Measurements from ENCODE around the gene GABRD.

The GABRD gene

DNA sequence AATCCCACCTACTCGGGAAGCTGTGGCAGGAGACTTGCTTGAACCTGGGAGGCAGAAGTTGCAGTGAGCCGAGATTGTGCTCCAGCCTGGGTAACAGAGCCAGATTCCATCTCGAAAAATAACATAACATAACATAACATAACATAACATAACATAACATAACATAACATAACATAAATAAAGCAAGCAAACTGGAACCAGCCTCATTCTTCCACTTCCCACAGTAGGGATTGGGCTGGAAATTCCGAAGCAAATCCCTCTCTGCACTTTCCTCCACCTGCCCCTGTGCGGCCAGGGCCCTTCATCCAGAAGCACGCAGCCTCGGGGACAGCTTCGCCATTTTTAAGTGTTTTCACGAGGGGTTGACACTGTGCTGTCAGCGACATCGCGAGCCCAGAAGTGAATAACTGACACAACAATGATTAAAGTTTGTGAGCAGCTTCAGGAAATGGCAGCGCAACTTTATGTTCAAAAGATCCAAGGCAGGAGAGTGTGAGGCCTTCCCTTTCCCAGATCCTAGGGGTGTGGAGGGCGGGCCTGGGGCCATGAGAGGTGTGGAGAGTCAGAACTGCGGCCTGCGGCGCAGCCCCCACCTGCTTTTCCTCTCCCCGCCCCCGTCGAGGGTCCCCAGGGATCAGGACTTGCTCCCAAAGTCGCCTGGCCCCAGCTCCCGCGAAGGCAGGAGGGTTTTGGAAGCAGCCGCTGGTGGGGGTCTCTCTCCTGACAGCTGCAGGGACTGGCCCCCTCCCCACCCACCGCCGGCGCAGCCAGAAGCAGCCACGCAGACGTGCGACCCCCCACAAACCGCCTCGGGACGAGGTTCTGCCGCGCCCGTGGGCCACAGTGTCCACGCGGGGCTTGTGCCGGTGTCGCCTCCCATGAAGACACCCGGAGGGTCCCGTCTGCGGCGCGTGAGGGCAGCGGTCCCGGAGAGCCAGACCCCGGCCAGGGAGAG, 651 bp upstream of the GABRD start:
- no peak for DNase-seq (ENCODE audit: low spot score)

- DNase-seq (ENCODE audit: low spot score): no peak
These were observed 595 bp downstream of the GABRD start for GRCh38 chr1:2019571-2020309.

GRCh38 chr1:2020310-2020655, 1.1 kb downstream of the GABRD start:
- no peak for DNase-seq (ENCODE audit: low spot score)

- no peak for DNase-seq (ENCODE audit: low spot score)
These were observed 2.4 kb downstream of the GABRD start for GRCh38 chr1:2021550-2021949.

GRCh38 chr1:2022063-2022770, 3.1 kb downstream of the GABRD start:
- no peak for DNase-seq (ENCODE audit: low spot score)

DNA sequence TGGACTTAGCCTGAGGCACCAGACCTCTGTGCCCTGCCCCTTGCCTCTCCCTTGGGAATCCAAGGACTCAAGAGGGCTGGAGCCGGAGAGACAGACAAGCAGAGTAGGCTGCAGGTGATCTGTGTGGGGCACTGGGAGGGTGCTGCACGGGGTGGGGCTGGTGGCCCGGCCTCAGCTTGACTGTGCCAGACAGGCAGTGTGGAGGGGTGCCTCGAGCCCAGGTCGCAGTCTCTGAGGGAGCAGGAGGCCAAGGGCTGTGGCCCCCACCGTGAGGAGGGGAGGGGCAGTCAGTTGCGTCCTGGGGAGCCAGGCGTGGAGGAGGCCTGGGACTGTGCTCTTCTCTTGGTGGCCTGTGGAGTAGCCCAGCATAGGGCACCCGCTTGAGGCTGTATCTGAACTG, 4.0 kb downstream of the GABRD start:
- DNase-seq (ENCODE audit: low spot score): no peak

GRCh38 chr1:2024451-2024850, 5.3 kb downstream of the GABRD start:
- DNase-seq (ENCODE audit: low spot score): no peak

- no peak for DNase-seq (ENCODE audit: low spot score)
These were observed 5.7 kb downstream of the GABRD start for GRCh38 chr1:2024887-2025286.

GRCh38 chr1:2025491-2025981, 6.4 kb downstream of the GABRD start:
- peak; percentile 36 for DNase-seq (ENCODE audit: low spot score)

GRCh38 chr1:2027961-2028583, 8.9 kb downstream of the GABRD start:
- DNase-seq (ENCODE audit: low spot score): no peak

DNA sequence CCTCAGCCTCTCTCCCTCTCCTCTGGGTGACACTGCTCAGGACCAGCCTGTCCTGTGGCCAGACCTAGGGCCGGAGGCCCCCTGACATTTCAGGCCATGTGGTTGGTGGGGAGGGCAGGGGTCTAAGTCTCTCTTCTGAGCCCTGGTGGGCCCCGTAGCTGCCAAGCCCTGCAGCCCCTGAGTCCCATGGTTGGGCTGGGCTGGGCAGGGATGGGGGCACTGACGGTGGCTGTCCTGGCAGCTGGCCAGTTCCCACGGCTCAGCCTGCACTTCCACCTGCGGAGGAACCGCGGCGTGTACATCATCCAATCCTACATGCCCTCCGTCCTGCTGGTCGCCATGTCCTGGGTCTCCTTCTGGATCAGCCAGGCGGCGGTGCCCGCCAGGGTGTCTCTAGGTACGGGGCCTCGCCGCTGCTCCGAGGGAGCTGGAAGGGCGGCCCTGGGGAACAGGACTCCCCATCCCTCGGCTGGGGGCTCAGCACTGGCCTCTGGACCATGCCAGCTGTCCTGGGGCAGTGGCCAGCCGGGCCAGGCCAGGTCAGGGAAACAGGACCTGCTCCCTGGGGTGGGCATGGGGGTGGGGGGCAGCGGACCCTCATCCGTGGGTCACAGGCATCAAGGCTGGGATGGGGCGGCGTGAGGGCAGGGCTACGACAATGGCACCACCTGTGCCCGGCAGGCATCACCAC, 9.9 kb downstream of the GABRD start:
- DNase-seq (ENCODE audit: low spot score): no peak

DNA sequence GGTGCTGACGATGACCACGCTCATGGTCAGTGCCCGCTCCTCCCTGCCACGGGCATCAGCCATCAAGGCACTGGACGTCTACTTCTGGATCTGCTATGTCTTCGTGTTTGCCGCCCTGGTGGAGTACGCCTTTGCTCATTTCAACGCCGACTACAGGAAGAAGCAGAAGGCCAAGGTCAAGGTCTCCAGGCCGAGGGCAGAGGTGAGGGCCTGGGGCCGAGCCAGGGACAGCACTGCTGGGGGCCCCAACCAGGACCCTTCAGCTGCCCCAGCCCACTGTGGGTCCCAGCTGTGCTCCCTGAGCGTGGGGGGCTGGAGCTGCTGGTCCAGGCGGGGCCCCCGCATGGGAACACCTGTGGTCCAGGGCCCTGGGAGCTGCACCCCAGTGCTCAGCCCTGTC, 10.4 kb downstream of the GABRD start:
- DNase-seq (ENCODE audit: low spot score): no peak

DNA sequence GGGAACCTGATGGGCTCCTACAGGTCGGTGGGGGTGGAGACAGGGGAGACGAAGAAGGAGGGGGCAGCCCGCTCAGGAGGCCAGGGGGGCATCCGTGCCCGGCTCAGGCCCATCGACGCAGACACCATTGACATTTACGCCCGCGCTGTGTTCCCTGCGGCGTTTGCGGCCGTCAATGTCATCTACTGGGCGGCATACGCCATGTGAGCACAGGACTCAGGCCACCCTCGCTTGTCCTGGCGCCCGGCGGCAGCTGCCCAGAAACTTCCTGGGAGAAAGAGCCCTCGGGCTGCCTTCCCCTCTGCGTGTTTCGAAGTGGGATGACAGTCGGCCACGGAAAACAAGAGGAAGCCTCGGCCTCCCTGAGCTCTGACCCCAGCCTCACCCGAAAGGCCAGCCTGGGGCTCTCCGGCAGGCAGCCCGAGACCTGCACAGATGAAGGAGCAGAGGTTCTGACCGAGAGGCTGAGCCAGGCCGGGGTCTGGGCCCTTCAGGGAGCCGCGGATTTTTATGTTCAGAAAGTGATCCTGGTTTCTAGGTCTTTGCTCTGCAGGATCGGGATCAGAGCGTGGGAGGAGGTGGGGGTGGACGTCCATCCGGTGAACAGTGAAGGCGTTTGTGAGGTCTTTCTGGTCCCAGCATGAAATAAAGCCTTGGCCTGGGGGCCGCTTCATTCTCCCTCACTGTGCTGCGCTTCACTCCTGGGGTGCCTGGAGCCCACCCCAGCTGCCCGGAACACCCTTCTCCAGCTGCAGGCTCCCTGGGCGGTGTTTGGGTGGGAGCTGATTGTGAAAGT, 11.1 kb downstream of the GABRD start:
- DNase-seq (ENCODE audit: low spot score): no peak

DNA sequence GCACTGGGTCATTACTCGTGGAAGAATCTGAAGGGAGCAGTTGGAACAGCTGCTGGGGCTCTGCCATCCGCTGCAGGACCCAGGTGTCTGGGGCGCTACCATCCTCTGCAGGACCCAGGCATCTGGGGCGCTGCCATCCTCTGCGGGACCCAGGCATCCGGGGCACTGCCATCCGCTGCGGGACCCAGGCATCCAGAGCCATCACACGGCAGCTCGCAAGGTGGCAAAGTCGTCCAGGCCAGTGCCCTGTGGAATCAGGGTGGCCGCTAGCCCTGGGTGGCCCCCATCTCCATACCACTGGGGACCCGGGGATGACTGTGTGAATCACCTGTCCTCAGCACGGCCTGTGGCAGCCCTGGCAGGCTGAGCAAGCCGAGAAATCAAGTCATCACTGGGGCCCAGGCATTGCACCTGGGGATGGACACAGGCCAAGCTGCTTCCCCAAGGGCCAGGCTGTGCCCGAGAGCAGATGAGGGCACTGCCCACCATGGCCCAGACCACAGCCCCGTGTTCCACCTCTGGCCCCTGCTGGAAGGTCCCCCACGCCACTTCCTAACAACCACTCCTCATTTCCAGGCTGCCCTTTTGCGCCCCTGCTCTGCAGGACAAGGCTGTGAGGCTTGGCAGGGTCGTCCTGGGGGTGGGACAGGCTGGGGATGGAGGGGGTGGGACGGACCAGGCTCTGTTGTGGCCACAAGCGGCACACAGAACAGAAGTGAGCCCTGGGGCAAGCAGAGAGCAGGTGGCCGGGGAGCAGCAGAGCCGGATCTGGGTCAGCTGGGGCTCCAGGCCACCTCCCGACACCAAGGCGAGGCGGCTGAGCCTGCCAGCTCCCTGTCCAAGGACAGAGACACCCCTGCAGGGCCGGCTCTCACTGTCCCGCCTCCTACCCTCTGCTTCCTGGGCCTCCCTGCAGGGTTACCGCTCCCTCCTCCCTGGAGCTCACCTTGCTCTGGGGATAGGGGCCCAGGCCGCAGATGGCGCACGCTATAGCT, 12.7 kb downstream of the GABRD start:
- no peak for DNase-seq (ENCODE audit: low spot score)

DNA sequence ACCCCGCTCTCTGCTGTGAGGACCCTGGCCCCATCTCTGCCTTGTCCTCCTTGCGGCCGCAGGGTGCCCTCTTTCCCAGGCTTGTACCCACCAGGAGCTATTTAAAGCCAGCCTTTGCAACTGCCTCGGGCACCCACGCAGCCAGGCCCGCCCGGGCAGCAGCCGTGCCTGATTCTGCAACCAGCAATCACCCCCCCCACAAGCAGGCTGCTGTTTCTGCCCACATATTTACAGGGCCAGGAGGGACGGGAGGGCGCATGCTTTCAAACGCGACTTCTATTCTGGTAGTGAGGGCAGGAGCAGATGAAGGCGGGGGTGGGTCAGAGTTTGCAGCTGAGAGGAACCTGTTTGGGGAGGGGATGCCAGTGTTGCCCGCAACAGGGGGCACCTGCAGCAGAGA, 13.6 kb downstream of the GABRD start:
- no peak for DNase-seq (ENCODE audit: low spot score)

DNA sequence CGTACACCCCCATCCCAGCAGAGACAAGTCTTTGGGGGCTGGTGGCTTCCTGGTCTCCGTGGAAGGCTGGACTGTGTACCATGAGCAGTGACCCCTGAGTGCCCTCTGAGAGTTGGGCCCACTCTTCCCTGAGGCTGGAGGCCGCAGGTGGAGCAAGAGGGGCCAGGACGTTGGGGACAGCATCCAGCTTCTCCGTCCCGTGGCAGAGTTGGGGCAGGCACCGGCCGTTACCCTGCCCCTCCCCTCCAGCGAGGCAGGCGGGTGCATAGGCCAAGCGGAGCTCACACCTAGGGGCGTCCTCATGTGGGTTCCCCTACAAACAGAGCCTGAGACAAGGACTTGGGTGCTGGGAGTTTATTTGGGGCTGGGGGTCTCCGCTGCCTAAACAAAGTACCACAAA, 14.0 kb downstream of the GABRD start:
- no peak for DNase-seq (ENCODE audit: low spot score)

DNA sequence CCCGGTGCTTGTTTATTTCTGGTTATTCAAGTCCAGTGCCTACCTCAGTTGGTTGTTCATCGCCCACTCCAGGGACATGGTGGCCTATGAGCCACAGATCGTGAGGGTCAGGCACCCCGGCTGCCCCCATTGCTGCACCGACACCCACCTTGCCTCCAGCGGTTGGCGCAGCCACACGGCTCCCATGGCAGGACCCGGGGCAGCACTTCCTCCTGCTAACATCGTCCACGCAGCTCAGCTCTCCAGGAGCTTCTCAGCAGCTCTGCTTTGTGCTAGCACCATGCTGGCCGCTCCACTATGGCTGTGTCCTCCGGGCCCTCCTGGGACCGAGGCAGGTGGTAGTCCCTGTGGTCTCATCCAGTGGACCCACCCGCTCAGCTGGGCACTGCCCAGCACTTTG, 17.1 kb downstream of the GABRD start:
- no peak for DNase-seq (ENCODE audit: low spot score)

DNA sequence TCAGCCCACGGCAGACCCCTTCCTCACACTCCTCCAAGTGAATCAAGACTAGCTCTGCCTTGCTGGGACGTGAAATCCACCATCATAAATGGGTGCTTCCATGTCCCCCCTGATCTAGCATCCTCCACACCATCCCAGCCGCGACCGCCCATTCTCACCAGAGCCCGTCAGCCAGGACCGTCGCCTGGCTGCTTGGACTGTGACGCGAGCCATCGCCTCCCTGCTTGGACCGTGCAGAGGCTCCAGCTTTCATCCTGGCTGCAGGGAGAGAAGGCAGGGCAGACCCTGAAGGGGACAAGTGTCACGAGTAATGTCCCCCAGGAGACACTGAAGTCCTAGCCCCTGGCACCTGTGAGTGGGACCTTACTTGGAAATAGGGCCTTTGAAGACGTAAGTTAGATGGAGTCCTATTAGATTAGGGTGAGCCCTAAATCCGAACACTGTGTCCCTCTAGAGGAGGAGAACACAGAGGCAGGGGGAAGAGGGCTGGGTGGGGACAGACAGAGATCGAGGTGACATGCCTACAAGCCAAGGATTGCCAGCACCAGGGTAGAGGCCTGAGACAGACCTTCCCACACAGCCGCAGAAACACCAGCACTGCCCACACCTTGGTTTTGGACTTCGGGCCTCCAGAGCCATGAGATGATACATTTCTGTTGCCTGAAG, 18.3 kb downstream of the GABRD start:
- DNase-seq (ENCODE audit: low spot score): no peak

DNA sequence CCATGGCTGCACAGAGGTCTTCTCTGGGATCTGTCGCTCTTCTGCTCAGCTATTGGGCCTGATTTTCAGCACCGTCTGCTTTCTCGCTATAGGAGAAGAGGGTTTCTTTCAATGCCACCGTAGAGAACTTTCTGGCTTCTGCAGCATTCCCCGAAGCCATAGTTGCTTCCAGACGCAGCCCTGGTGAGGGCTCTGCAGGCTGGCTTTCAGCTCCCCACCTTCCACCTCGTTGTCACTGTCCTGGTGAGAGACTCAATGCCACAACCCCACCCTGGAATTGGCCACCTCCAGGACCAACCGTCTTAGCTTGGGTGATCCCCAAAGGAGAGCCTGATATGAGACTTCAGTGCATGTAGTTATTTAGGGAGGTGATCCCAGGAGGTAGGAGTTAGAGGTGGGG, 19.1 kb downstream of the GABRD start:
- DNase-seq (ENCODE audit: low spot score): no peak
